Neural crest cell (in vitro differentiated cells): ENCODE data around the gene WDR43. TPM values are rescaled to one million over a fixed set of nuclear protein-coding genes. Genes with fewer than 3 reads are reported as not detected.
A peak's percentile ranks its signal among the peaks of the same experiment; 100 is the strongest.

Source experiments
- DNase-seq: peaks from one replicate; pipeline ENCODE4 v3.0.0; 2021; ENCODE audit warnings: low read depth, mixed read lengths, low spot score
- H3K27ac Mint-ChIP-seq: one replicate; pipeline ENCODE4 v1.8.0; 2021; ENCODE audit warnings: mild to moderate bottlenecking, mixed read lengths; ENCODE audit not compliant: unreplicated experiment
- H3K27me3 Mint-ChIP-seq: 2 replicates; pipeline ENCODE4 v1.8.0; 2021; ENCODE audit warnings: low read depth, mild to moderate bottlenecking, mixed read lengths
- H3K36me3 Mint-ChIP-seq: 2 replicates; pipeline ENCODE4 v1.8.0; 2021; ENCODE audit warnings: low read depth, mild to moderate bottlenecking, mixed read lengths
- H3K4me1 Mint-ChIP-seq: 2 replicates; pipeline ENCODE4 v1.8.0; 2021; ENCODE audit warnings: mixed read lengths
- H3K4me3 Mint-ChIP-seq: one replicate; pipeline ENCODE4 v1.8.0; 2021; ENCODE audit warnings: mild to moderate bottlenecking, mixed read lengths
- H3K9me3 Mint-ChIP-seq: 2 replicates; pipeline ENCODE4 v1.8.0; 2021; ENCODE audit warnings: mixed read lengths
- total RNA-seq: library from RNA; stranded (reverse); gene quantifications from 2 replicates; pipeline ENCODE4 v1.2.1, GENCODE V29; 2021
- TF ChIP-seq, protein P1 (sequence below): fragments of 200-600 bp; sonication (generic); conservative IDR thresholded peaks from 2 replicates; pipeline ENCODE4 v1.5.0; 2021; ENCODE audit warnings: antibody characterized with exemption, mild to moderate bottlenecking

WDR43 gene
- total RNA-seq, 1 donor from 2014 or later: 70.6 TPM

DNA sequence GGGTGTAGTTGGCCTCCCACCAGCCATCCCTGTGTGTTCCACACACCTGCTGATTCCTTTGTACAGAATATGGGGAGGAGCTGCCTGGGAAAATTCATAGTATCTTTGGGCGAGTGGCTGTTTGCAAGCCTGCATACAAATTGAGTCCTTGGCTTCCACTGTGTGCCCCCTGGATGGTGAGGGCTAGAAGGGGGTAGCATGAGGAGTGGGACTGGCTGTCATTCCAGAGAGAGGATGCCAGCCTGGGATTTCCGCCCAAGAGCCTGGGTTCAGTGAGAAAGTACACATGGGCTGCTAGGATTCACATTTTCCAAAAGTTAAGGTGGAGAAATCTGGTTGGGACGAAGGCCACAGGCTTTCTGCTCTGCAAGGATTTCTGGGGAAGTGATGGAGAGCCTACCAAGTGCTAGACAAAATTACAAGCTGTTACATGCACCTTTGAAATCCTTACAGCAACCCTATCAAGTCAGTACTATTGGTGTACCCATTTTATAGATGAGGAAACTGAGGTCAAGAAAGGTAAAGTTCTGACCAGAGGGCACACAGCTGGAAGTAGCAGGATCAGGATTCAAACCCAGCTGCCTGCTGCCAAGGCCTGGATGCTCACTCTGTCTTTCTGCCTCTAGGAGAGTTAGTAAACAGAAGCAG, 86.0 kb downstream of the WDR43 start:
- no peak overlapping the region for H3K4me3 Mint-ChIP-seq
- H3K27ac Mint-ChIP-seq: peak overlapping the region; percentile 27
- H3K4me1 Mint-ChIP-seq: no peaks in the 10 kb centered on the region
- H3K27me3 Mint-ChIP-seq: no peaks in the 10 kb centered on the region
- TF ChIP-seq, protein P1, sequence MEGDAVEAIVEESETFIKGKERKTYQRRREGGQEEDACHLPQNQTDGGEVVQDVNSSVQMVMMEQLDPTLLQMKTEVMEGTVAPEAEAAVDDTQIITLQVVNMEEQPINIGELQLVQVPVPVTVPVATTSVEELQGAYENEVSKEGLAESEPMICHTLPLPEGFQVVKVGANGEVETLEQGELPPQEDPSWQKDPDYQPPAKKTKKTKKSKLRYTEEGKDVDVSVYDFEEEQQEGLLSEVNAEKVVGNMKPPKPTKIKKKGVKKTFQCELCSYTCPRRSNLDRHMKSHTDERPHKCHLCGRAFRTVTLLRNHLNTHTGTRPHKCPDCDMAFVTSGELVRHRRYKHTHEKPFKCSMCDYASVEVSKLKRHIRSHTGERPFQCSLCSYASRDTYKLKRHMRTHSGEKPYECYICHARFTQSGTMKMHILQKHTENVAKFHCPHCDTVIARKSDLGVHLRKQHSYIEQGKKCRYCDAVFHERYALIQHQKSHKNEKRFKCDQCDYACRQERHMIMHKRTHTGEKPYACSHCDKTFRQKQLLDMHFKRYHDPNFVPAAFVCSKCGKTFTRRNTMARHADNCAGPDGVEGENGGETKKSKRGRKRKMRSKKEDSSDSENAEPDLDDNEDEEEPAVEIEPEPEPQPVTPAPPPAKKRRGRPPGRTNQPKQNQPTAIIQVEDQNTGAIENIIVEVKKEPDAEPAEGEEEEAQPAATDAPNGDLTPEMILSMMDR: no peak
- DNase-seq: no peak
- no peaks in the 10 kb centered on the region for H3K9me3 Mint-ChIP-seq
- no peaks in the 10 kb centered on the region for H3K36me3 Mint-ChIP-seq

DNA sequence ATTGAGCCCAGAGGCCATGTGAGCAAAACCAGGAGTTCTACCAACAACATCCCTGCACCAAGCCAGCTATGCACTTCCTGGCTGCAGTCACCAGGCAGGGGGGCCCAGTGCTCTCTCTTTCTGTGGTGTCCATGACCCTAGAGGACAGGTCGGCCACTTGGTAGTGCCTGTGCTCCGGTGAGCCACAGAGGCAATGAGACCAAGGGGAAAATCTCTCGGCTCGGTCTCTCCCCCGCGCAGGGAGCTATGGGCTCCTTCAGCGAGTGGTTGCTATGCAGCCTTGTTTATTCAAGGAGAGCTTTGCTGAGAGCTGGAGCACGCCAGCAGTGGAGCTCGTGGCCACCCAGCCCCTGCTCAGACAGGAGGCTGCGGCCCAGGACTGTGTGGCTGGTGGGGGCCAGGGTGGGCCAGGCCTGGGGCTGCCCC, 86.6 kb downstream of the WDR43 start, which contains the start of gene TOGARAM2:
TSS of gene TOGARAM2 (plus strand) at position 283 of the 426 bp plus-strand sequence. CDS start 13,537 bp downstream, outside the sequence.
- Mint-ChIP-seq H3K27ac (peak within 1 kb of the TSS; percentile 27), H3K9me3 (no peaks in the 10 kb centered on the region), H3K4me3 (no peak within 1 kb of the TSS), H3K27me3 (no peaks in the 10 kb centered on the region), H3K4me1 (no peaks in the 10 kb centered on the region), H3K36me3 (no peaks in the 10 kb centered on the region)
- TF ChIP-seq, protein P1: no peak
- no peak for DNase-seq

DNA sequence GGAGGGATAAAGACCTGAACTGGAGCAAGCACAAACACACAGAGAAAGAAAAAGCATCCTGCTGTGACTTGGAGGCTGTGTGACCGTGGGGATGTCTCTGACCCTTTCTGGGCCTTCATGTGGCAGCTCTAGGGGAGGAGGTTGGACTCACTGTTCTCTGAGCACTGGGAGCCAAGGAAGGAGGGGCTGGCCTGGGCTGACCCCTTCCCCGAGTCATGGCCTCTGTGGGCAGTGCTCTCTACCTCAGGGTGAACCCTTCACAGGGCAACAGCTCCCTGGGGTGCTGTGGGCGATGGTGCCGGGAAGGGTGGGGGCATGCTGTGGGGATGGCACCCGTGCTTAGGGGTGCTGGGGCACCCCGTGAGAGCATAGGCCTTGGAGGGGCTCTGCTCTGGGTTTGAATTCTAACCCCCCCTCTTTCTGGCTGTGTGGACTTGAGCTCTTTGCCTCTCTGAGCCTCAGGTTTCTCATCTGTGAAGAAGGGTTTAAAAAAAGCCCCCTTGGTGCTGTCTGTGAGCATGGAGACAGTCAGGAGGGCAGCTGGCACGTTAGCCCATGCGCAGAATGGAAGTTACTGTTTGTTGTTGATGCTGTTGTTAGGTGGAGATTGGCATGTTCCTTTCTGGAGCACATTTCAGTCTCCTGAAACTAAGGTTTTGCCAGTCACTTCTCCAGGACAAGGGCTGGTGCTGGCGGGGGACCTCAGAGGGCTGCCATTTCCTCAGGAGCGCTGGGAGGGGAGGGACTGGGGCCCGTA, 87.3 kb downstream of the WDR43 start:
- Mint-ChIP-seq H3K9me3 (no peaks in the 10 kb centered on the region), H3K4me1 (peaks cover 6% of the 10 kb centered on the region), H3K4me3 (no peak overlapping the region), H3K27me3 (no peaks in the 10 kb centered on the region), H3K36me3 (no peaks in the 10 kb centered on the region), H3K27ac (no peak overlapping the region)
- TF ChIP-seq, protein P1: no peak
- DNase-seq: no peak

DNA sequence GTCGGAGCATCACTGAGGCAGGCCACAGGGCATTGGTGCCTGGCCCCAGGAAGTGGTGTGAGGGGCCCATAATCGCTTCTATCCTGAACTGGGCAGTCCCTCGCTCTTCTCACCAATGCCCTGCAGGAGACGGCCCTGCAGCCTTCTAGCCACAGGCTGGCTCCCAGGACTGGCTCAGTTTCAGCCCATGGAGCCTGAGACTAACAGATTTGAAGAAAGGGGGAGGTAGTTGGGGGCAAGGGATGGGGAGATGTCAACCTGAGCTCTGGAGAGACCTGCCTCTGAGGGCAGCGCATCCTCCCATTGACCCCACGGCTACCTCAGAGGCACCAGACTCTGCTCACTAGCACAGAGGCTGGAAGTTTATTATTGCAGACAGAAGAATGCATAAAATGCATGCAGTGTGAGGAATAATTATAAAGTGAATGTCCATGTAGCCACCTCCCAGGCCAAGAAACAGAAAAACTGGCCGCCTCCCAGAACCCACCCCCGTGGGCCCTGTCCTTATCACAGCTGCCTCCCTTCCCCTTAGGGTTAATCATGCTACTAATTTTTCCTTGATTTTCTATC, 88.0 kb downstream of the WDR43 start:
- no peak overlapping the region for H3K4me3 Mint-ChIP-seq
- peaks cover 8% of the 10 kb centered on the region for H3K4me1 Mint-ChIP-seq
- H3K9me3 Mint-ChIP-seq: no peaks in the 10 kb centered on the region
- no peak overlapping the region for H3K27ac Mint-ChIP-seq
- DNase-seq: no peak
- TF ChIP-seq, protein P1: no peak
- H3K27me3 Mint-ChIP-seq: no peaks in the 10 kb centered on the region
- H3K36me3 Mint-ChIP-seq: no peaks in the 10 kb centered on the region

DNA sequence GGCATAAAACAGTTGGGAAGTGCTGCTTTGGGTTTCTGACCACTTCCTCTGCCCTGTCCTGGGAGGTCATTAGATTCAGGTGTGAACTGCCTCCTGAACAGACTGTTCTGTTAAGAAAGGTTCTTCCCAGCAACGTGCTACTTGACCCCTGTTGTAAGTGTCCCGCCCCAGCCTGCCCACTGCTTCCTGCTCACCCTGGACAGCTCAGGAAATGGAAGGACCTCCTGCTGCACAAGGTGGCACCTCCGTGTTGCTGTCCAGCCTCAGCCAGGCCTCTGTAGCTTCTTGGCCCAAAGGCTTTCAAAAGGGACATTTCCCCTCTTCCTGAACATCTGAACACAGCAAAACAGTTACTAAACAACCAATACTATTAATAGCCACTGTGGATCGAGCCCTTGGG, 92.0 kb downstream of the WDR43 start:
- Mint-ChIP-seq H3K36me3 (no peaks in the 10 kb centered on the region), H3K4me3 (no peak overlapping the region), H3K9me3 (no peaks in the 10 kb centered on the region), H3K4me1 (peaks cover 8% of the 10 kb centered on the region), H3K27me3 (no peaks in the 10 kb centered on the region), H3K27ac (peak overlapping the region; percentile 35)
- no peak for DNase-seq
- TF ChIP-seq, protein P1: no peak
